Breast epithelium (tissue), 4 donors: ENCODE data around the gene CHRNA9. TPM values are rescaled to one million over a fixed set of nuclear protein-coding genes. Genes with fewer than 3 reads are reported as not detected.
A peak's percentile ranks its signal among the peaks of the same experiment; 100 is the strongest.

Source experiments
- DNase-seq, 2 donors: peaks; one replicate each; pipeline ENCODE4 v3.0.0-alpha.2; 2019; ENCODE audit warnings: low spot score in 2 of 2
- H3K27ac ChIP-seq, 2 donors: fragments of 200-600 bp; sonication (generic) in 1 of 2; one replicate each; pipeline ENCODE4 v1.5.1; 2016 to 2019; ENCODE audit warnings: mild to moderate bottlenecking in 1 of 2
- H3K27me3 ChIP-seq, 2 donors: fragments of 200-600 bp; sonication (generic) in 1 of 2; one replicate each; pipeline versions ENCODE4 v1.5.1 to v1.6.0; 2017 to 2019; ENCODE audit warnings: control low read depth in 1 of 2, mild to moderate bottlenecking in 1 of 2
- H3K36me3 ChIP-seq: fragments of 200-600 bp; one replicate; pipeline ENCODE4 v1.5.1; 2019
- H3K4me1 ChIP-seq, 2 donors: fragments of 200-600 bp; sonication (generic); one replicate each; pipeline ENCODE4 v1.5.1; 2016 to 2019; ENCODE audit warnings: control low read depth in 1 of 2
- H3K4me3 ChIP-seq, 3 donors: fragments of 200-600 bp; sonication (generic); 1 replicate in 2 of 3; 2 replicates in 1 of 3; pipeline ENCODE4 v1.5.1; 2016 to 2019; ENCODE audit warnings: mild to moderate bottlenecking in 3 of 3, moderate library complexity in 2 of 3
- H3K9me3 ChIP-seq, 2 donors: fragments of 200-600 bp; sonication (generic) in 1 of 2; one replicate each; pipeline ENCODE4 v1.5.1; 2016 to 2019; ENCODE audit warnings: control low read depth in 1 of 2
- POLR2A ChIP-seq: fragments of 450-650 bp; IDR thresholded peaks from one replicate; pipeline ENCODE4 v1.6.1; 2016; ENCODE audit warnings: antibody characterized with exemption, mild to moderate bottlenecking, moderate library complexity
- POLR2AphosphoS5 ChIP-seq, 3 donors: sonication (generic); formaldehyde crosslinking; IDR thresholded peaks; one replicate each; pipeline ENCODE4 v1.6.1; 2017; ENCODE audit warnings: antibody characterized with exemption in 3 of 3
- intact Hi-C: fragments of 100-400 bp; cut with DNase I; formaldehyde crosslinking; loops from one replicate; pipeline ENCODE4 v1.15.1; 2023; ENCODE audit warnings: low total_unique reads
- total RNA-seq, 3 donors: library from RNA; depleted of rRNA; stranded (reverse); fragments of >200 nt; gene quantifications; one replicate each; pipeline ENCODE4 v1.1.0, GENCODE V29; 2016
- TF ChIP-seq, protein P1 (sequence below), 3 donors: fragments of 450-650 bp; IDR thresholded peaks; one replicate each; pipeline ENCODE4 v1.5.1; 2016 to 2017; ENCODE audit warnings: antibody characterized with exemption in 3 of 3, mild to moderate bottlenecking in 3 of 3, moderate library complexity in 3 of 3

CHRNA9 gene
- total RNA-seq, 3 donors from 2014 or later = not detected

DNA sequence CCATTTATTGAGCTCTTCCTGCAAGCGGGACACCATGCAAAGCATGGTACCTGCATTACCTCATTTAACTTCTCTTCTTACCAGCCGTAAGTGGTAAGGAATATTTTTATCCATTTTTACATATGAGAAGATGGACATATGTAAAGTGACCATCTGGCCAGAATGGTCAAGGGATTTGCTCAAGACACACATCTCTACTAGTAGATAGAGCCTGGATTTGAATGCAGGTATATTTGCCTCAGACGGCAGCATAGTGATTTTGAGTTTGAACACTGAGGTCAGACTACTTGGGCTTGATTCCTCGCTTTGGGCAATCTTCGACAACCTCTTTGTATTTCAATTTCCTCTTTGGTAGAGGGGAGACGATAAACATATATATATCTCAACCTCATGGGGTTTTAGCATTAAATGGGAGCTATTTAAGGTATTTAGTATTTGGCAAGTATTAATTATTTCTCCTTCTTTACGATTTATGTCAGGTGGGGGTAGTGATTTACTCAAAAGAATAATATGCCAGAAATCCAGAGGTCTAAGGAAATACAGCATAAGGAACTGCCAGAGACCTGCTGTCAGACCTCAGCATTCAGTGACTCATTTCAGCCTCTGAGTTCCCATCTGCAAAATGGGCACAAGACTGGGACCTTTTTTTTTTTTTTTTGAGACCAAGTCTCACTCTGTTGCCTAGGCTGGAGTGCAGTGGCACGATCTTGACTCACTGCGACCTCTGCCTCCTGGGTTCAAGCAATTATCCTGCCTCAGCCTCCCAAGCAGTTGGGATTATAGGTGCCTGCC is 34.6 kb upstream of the CHRNA9 start:
- Histone ChIP-seq H3K27me3 (no peaks in the 10 kb centered on the region), H3K36me3 (no peaks in the 10 kb centered on the region), H3K9me3 (no peaks in the 10 kb centered on the region), H3K4me1 (no peaks in the 10 kb centered on the region), H3K4me3 (no peak overlapping the region), H3K27ac (no peak overlapping the region)
- intact Hi-C loops = no loop called here
- TF ChIP-seq, protein P1, sequence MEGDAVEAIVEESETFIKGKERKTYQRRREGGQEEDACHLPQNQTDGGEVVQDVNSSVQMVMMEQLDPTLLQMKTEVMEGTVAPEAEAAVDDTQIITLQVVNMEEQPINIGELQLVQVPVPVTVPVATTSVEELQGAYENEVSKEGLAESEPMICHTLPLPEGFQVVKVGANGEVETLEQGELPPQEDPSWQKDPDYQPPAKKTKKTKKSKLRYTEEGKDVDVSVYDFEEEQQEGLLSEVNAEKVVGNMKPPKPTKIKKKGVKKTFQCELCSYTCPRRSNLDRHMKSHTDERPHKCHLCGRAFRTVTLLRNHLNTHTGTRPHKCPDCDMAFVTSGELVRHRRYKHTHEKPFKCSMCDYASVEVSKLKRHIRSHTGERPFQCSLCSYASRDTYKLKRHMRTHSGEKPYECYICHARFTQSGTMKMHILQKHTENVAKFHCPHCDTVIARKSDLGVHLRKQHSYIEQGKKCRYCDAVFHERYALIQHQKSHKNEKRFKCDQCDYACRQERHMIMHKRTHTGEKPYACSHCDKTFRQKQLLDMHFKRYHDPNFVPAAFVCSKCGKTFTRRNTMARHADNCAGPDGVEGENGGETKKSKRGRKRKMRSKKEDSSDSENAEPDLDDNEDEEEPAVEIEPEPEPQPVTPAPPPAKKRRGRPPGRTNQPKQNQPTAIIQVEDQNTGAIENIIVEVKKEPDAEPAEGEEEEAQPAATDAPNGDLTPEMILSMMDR (IDR thresholded peaks at IDR 0.05) = no peak
- TF ChIP-seq POLR2A (no peak), POLR2AphosphoS5 (IDR thresholded peaks at IDR 0.05) (no peak)
- no peak for DNase-seq

DNA sequence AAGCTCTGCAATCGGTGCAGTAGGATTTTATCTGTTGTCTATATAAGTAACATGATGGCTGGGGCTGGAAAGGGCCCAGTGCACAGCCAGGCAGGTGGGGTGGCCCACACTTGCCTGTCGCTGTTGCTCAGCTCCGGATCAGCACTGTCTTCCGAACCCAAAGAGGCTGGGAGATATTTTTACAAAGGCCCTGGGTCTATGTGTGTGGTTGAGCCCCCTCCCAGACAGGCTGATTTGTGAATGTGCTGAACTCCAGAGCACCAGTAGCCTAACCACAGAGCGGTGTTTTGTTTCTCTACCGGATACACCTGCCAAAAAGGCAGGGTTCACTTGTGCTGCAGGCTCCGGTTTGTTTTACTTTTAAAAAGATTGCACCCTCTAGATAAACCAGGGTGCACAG is 33.5 kb upstream of the CHRNA9 start:
- intact Hi-C loops = no loop called here
- H3K27me3 ChIP-seq = no peaks in the 10 kb centered on the region
- H3K4me1 ChIP-seq = no peaks in the 10 kb centered on the region
- peak overlapping the region in 1 of 2 donors; percentile 16 for H3K27ac ChIP-seq
- H3K36me3 ChIP-seq = no peaks in the 10 kb centered on the region
- no peak overlapping the region for H3K4me3 ChIP-seq
- no peak for DNase-seq
- TF ChIP-seq POLR2A (no peak), POLR2AphosphoS5 (IDR thresholded peaks at IDR 0.05) (no peak)
- no peaks in the 10 kb centered on the region for H3K9me3 ChIP-seq

DNA sequence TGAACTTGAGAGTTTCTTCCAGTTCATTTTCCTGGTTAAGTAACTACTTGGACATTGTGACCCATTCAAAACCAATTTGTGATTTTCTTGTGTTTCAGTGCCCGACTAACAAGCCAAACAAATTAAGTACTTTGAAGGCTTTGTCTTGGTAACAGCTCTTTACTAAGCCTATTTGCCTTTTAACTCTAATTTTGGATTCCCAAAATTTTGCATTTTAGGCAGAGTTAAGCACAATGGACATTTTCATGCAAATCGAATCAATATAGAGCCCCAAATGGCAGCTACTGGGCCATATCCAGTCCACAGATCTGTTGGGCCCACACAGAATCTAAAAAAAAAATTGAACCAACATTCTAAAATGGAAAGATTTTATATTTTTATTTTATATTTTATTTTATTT is 31.4 kb upstream of the CHRNA9 start:
- TF ChIP-seq POLR2A (no peak), POLR2AphosphoS5 (IDR thresholded peaks at IDR 0.05) (no peak)
- TF ChIP-seq, protein P1 (IDR thresholded peaks at IDR 0.05) = no peak
- no peaks in the 10 kb centered on the region for H3K9me3 ChIP-seq
- intact Hi-C loops = no loop called here

DNA sequence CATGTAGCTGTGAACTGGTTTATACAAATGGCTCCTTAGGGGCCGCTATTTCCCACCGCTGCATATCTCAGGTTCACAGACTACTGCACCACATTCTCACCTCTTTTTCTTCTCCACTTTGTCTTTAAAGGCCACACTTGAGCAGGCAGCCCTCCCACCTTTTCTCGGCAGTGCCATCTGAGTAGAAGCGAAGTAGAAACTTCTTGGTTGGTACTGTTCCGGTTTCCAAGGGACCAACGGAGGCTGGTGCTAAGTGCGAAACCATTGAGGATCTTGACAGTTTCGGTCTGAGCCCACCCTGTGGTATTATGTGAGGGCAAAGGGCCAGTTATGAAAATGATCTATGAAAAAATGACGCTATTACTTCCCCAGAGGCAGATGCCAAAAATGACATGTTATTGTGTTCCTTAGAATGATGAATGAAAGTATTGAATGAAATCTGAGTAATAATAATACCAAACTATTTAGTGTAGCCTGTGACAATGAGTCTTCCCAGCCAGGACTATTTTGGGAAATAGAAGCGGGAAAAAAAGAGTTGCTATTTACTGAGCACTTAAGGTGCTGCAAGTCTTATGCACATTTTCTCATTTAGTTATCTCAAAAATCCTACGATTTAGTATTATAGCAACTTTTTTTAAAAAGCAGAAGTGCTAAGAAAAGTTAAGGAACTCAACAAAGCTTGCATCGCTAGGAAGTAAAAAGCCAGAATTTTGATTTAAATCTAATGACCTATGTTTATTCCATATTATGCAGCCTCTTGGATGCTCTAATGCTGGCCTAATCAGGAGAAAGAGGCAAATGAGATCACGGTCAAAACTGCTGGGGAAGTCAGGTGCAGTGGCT is 29.6 kb upstream of the CHRNA9 start:
- no peak overlapping the region for H3K4me3 ChIP-seq
- no peaks in the 10 kb centered on the region for H3K9me3 ChIP-seq
- H3K27ac ChIP-seq = no peak overlapping the region
- DNase-seq = no peak
- intact Hi-C loops = no loop called here
- no peaks in the 10 kb centered on the region for H3K27me3 ChIP-seq
- TF ChIP-seq POLR2AphosphoS5 (IDR thresholded peaks at IDR 0.05) (no peak), POLR2A (no peak)
- TF ChIP-seq, protein P1 (IDR thresholded peaks at IDR 0.05) = no peak
- no peaks in the 10 kb centered on the region for H3K36me3 ChIP-seq
- no peaks in the 10 kb centered on the region for H3K4me1 ChIP-seq

More for the DNA sequence above, 31.4 kb upstream of the CHRNA9 start:
- H3K27ac ChIP-seq = no peak overlapping the region
- no peaks in the 10 kb centered on the region for H3K27me3 ChIP-seq
- H3K36me3 ChIP-seq = no peaks in the 10 kb centered on the region
- H3K4me1 ChIP-seq = no peaks in the 10 kb centered on the region
- DNase-seq = no peak
- H3K4me3 ChIP-seq = no peak overlapping the region

DNA sequence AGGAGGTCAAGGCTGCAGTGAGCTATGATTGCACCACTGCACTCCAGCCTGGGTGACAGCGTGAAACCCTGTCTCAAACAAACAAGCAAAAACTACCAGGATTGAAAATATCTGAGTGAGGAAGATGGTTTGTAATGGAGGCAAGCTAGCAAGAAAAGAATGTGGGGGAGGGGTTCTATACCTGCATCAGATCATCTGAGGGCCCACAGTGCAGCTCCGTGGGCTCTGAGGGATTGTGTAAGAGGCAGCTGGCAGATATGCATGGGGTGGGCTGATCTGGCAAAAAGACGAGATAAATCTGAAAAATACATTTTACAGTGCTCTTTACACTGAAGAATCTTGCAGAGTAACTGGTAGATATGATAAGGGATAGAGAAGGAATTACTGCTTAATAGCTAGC is 28.9 kb upstream of the CHRNA9 start:
- intact Hi-C loops = no loop called here
- Histone ChIP-seq H3K4me1 (no peaks in the 10 kb centered on the region), H3K36me3 (no peaks in the 10 kb centered on the region), H3K27me3 (no peaks in the 10 kb centered on the region), H3K9me3 (no peaks in the 10 kb centered on the region), H3K4me3 (no peak overlapping the region), H3K27ac (no peak overlapping the region)
- DNase-seq = no peak
- TF ChIP-seq POLR2A = no peak
- no peak for TF ChIP-seq POLR2AphosphoS5 (IDR thresholded peaks at IDR 0.05)
- TF ChIP-seq, protein P1 (IDR thresholded peaks at IDR 0.05) = no peak
